SHP77 (cell line): Measurements from ENCODE around the gene EPC1.
A peak's percentile ranks its signal among the peaks of the same experiment; 100 is the strongest.
"Not testable (repeated sequence)": the region's sequence is repeated elsewhere in the genome, so short reads cannot be mapped to it uniquely, and the experiment has no call there.

Source experiments
- DNase-seq, 2 experiments: peaks; one replicate each; lab custom pipeline; 2025; lab: John Stamatoyannopoulos, UW

The EPC1 gene

DNA sequence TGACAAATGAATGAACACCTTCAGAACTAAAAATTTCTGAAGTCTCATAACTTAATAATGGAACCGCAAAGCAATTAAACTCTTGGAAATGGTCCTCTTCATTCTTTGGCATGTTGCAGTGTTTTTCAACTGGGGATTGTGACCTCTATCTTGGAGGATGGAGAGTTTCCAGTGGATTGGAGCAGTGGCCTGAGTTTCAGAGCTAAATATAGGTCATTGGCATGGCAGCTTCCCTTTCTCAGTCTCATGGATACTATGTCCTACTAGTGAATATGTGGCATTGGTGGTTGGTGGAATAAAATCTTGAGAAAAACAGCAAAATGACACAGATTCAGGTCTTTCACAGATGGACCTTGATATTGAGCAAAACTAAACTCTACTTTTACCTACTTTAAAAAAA, 24.1 kb upstream of the EPC1 start:
- no peak for DNase-seq

DNA sequence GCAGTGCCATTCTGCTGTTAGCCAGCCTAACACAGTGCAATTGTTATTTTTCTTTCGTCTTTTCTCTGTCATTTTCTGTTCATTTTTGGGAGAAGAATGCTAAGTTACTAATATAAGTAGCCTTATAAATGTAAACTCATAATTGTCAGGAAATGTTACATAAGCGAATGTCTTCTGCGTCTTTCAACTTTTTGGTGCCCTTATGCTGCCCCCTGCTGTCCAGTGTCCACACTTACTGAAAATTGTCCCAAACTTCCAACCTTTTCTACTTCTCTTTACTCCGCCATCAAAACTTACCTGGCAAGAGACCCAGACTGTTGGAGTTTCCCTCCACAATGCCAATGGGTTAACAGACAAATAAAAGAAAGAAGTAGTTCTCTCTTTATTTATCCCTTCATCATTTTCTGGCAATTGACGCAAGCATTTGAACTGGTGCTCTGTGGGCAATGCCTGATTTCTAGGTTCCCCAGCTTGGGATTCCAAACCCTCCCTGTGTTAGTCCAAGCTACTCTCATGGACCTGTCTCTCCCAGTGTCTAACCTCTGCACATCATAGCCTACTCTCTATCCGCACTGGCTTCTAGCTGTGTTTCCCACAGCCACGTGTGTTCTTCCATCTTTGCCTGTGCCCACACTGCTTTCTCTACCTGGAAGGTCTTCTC, 21.0 kb upstream of the EPC1 start:
- peak in 1 of 2 experiments; percentile 28 for DNase-seq

DNA sequence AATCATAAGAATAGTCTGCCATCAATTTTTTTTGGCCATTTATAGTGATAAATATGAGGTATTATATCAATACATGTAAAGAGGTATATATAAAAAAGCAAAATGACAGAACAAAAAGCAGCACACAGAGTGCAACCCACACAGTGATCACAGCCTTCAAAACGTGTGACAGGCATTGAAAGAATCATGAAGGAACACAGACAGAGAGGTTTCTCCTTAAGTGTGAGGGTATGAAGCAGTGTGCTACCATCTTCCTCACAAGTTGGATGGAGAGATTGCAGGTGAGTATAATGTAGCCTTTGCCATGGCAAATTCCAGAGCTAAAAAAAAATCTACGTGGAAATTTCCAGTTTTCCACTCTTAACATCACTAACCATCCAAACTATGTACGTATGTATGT, 19.6 kb upstream of the EPC1 start:
- DNase-seq = no peak

DNA sequence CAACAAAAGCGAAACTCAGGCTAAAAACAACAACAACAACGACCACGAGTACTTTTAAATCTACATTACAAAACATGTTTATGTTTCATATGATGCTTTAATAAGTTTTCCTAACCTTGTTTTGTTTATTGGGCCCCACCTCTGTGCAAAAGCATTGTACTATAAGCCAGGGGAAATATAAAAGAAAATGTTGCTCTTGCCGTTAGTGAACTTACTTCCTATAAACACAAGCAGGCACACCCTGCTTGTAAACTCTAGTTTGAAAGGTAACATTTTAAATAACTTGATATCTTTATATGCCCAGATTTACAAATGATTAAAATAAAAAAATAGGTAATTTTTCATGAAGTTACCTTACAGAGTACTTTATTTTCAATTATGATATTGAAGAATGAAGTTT, 19.2 kb upstream of the EPC1 start:
- DNase-seq = no peak

DNA sequence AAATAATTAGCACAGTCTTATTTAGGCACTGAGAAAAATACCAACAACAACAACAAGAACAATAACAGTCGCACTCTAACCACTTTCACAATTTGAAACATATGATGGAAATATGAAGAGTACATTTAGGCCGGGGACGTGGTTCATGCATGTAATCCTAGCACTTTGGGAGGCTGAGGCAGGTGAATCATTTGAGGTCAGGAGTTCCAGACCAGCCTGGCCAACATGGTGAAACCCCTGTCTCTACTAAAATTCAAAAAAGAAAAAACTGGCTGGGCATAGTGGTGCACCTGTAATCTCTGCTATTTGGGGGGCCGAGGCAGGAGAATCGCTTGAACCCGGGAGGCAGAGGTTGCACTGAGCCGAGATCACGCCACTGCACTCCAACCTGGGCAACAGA, 18.4 kb upstream of the EPC1 start:
- DNase-seq = not testable (repeated sequence)

DNA sequence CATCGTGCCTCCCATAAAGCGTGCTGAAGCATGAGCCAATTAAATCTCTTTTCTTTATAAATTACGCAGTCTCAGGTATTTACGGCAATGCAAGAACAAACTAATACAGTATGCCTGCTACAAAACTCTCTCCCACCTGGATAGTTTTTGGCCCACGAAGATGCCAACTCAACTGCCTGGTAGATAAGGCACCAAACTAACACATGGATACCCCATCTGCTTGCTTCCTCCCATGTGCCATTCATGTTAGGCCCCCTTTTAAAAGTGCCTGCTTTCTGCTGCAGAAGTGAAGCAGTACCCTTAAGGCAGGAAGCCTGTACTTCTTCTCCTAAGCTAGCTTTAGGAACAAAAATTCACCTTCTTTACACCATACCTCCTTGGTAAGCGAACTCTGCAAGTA, 15.6 kb upstream of the EPC1 start:
- DNase-seq = no peak

DNA sequence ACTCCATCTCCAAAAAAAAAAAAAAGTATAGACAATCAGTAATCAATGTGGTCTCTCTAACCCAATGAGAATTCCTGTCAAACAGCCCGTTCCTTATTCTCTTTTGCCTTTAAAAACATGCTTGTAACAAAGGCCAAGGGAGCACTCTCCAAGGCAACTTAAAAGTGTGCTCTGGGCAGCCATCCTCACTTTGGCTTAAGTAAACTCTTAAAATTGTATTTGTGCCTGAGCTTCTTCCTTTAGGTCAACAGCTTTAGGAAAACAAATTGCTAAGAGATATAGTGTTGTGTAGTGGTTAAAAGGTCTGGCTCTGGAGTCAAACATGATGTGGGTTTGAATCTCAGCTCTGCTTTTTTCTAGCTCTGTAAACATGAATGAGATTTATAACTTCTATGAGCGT, 13.9 kb upstream of the EPC1 start:
- DNase-seq = no peak

DNA sequence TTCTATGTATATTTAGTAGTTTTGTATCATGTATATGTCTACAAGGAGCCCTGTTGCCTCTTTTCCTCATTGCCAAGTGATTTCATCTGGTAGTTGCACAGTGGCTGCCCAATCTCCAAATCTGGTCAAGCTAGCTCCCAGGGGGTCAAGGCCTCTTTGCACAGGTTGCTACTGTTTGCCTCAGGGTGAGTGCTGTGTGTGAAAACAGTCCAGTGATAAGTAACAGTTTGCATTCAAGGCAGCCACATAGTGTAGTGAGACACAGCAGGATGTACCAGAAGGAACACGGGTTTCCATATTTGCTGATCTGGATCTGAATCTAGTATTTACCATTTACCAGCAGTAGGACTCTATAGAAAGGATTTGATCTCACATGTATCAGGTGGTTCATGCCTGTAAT, 13.3 kb upstream of the EPC1 start:
- no peak for DNase-seq

DNA sequence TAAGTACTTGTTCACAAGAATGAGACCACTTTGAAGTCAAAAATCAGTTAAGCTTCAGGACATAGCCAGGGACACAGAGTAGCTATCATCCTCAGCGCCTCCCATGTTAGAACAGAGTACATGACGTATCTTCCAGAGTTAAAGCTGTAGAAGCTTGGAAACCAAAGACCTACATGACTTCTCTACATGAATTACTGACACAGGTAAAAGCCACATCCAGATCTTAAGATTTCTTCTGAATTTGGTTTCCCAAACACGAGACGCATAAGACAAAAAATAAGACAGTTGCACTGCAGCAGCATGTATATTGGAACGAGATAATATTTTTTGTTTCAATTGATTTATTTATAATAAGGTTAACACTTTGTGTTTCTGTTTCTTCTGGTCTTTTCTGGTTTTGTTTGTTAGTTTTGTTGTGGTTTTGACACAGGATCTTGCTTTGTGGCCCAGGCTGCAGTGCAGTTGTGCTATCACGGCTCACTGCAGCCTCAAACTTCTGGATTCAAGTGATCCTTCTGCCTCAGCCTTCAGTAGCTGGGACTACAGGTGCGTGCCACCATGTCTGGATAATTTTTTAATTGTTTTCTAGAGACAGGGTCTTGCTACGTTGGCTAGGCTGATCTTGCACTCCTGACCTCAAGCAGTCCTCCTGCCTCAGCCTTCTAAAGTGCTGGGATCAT, 10.2 kb upstream of the EPC1 start:
- DNase-seq = no peak

DNA sequence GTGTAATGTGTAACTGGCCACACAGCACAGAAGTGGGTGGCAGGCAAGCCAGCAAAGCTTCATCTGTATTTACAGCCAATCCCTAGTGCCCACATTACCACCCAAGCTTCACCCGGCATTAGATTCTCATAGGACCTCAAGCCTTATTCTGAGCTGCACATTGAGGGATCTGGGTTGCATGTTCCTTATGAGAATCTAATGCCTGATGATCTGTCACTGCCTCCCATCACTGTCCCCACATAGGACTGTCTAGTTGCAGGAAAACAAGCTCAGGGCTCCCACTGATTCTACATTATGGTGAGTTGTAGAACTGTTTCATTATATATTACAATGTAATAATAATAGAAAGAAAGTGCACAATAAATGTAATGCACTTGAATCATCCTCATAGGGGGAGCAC, 7.7 kb upstream of the EPC1 start:
- not testable (repeated sequence) for DNase-seq

DNA sequence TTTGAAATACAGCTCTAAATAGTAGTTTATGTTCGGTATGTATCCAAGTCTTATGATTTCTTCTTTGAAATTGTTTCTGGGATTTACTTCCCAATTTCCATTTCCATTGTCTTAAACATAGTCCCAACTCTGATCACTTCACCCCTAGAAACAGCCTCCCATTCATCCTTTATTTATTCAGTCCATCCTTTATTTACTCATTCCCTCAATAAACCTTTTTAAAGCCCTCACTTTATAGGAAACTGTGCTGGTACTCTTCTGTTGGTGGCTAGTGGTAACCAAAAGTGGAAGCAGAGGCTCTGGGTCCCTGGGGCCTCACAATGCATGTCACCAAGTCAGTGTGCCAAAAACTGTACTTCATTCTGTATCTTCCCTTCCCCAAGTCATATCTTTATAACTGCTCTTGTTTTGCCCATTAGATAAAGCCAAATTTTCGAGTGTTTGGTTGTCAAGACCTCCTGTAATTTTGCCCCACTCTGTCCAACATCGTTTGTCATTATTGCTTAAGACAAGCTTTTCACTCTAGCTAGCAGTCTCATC, 3.9 kb upstream of the EPC1 start:
- DNase-seq = no peak

DNA sequence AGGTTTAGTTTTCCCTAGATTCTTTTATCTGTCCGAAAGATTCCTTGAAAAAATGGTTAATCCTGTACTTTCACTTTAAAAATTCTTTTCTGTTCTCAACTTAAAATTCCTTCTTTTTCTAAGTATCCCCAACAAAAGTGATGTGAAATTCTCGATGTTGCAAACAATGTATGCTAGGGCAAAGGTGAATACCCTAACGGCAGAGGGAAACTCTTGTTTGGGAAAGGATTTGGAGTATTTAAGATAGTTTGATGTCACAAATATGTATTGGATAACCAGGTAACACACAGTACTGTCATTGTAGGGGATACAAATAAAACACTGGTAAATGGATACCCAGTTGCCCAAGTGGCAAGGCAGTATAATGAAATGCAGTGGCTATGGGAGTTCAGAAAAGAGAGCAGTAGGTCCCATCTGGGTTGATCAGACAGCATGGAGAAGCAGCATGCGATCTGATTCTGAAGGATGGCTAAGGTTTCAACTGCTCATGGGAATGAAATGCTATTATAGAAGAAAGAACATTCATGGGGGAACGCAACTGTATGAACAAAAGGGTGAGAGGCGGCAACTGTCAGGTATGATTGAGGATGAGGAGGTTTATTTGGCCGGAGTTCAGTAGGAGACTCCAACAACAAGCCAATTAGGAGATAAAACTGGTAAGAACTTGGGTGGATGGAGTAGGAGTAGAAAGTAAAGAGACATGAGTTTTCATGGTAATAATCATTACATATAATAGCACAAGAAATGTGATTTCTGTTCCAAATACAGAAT, 3.2 kb upstream of the EPC1 start:
- no peak for DNase-seq

DNA sequence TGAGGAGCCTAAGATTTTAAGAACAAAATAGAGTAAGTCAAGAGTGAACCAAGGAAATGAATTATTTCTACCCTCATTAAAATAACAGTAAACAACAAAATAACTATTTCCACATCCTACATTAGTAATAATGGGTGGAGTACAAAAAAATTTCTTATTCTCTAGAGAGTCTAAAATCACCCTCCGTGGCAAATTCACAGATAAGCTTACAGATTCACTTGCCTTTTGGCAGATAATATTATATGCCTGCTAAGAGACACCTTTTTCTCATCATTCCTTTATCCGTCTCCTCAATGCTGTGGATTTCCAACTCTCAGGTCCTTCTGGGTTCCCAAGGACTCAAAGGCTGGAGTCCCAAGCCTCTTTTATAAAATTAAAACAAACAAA, 2.2 kb upstream of the EPC1 start:
- no peak for DNase-seq

DNA sequence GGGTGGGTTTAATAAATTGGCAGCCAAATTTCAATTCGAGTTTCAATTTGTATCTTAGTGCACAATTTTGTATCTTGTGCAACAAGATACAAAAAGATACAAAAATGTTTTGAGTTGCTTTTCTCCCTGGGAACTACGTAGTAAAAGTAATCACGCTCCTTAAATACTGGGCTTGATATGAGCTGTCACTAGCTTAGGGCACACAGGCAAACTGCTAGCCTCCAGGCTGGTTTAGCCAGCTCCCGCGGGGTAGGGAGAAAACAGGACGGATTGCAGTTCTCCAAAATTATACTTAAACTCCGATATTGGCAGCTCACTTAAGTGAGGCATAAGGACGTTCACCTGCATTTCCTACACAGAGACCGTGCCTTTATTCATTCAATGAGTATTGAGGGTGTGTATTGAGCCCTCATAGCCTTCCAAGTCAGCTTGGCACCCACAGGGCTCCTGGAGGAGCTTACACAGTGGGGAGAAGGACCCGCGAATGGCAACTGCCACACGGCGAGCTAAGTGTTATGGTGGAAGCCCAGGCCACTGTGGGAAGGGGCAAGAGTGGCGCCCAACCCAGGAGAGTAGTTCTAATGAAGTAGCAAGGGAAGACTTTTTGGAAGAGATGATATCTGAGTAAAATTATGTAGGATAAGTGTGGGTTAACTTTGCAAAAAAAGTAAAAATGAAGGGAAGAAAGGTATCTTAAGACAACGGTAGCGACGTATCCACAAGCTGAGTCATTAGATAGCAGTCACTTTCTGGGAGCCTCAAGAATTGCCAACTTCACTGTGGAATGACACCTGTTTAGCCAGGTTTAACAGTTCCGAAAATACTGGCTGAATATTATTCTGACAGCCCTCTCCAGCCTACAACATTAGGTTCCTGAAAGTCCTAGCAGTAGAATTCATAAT, 1.6 kb upstream of the EPC1 start:
- no peak for DNase-seq

DNA sequence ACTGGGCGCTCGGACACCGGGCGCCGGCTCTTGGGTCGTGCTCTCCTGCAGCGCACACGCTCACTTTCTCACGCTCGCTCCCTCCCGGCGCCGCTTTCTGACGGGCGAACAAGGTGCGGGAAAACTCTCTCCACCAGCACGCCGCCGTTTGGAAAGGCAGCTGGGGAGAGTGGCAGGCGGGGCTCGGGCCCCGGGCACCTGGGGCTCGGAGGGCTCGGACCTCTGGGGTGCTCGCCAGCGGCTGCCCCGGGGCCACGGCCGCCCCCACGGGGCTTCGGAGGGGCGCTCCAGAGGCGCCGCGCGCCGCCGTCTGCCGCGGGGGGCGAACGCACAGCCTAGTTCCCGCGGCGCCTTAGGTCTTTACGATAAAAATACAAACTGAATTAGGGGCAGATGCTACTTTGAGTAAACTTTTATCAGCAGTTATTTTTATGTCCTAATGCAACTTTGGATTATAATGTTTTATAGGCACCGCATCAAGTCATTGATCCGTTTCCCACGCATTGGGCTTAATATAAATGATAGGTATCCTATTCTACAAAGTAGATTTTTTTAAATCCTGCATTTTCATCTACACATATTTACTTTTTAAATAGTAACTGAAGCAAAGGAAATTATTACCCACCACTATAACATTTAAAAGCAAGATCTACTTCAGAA, 535 bp upstream of the EPC1 start:
- no peak for DNase-seq

DNA sequence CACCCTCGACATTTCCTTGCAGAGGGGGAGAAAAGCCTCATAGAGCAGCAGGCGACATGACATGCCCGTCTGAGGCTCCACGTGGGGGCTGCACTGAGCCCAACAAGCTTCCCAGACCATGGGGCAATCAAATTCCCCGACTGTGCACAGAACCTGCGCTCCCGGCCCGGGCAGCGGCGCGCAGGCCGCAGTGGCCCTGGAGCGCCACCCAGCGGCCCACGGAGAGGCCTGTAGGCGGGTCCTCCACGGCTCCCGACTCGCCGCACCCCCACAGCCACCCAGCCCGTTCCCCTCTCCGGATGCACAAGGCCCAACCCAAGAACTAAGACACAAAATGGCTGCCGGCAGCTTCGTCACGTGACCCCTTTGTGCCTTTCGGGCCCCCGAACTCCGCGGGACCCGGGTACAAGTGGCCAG, 816 bp downstream of the EPC1 start:
- peak; percentile 88 to 92 for DNase-seq

DNA sequence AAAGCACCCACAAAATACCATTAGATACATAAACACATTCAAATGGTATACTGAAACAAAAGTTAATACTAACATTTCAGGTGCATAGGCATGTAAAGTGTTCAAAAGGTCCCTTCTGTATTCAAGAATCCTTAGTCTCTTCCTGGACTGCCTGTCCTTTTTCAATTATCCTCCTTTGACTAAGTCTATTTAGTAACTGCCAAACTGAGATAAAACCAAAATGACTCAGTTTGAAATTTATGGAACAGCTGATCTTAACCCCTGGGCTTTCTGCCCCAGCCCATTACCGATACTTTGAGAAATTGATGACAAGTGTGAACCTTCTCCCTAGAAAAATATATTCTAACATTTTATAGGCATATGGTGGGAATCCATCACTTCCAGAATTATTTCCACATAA, 5.4 kb downstream of the EPC1 start:
- DNase-seq = no peak

DNA sequence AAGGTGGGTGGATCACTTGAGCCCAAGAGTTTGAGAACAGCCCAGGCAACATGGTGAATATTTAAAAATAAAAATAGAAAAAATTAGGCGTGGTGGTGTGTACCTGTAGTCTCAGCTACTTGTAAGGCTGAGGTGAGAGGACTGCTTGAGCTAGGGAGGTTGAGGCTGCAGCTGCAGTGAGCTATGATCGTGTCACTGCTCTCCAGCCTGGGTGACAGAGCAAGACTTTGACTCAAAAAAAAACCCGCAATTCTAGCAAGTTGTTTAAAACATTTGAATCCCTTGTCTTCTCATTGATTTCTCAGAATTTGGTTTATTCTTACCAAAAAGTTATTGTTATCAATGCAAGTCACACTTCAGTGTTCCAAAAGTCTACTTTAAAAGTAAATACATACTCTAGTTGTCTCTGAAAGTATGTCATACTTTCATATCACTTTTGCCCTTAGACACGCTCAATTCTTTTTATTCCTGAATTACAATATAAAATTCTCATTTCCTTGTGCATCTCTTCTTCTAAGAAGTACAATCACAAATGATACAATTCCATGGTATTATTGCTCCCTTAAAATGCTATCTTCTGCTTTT, 6.3 kb downstream of the EPC1 start:
- DNase-seq = no peak

DNA sequence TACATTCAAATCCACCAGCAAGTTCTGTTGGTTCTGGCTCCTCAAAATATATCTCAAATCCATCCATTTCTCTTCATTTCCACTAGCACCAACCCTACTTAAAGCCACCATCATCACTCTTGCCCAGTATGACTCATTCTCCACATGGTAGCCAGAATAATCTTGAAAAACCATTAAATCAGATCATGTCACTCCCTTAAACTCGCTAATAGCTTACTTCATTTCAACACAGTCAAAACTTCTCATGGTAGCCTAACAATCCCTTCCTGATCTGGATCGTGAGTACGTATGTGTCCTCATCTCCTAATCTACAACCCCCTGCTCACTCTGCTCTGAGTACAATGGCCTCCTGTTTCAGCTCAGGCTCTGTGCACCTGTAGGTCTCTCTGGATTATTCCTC, 8.7 kb downstream of the EPC1 start:
- DNase-seq = no peak

DNA sequence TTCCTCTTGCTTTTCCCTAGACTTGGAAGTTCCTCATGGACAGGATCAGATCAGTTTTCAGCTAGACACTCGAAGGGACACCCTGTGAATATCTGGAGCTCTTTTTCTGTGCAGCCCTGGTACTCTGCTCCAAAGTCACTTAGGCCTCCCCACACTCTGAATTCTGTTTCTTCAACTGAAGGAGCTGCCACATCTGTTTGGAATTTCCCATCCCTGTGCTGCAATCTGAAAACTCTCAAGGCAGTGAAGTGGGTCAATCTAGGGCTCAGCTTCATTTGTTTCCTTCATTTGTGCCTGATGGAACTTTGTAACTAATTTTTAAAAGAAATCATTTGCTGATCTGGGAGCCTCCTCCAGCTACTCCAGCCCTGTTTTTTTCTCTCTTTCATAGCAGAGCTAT, 9.6 kb downstream of the EPC1 start:
- no peak for DNase-seq

DNA sequence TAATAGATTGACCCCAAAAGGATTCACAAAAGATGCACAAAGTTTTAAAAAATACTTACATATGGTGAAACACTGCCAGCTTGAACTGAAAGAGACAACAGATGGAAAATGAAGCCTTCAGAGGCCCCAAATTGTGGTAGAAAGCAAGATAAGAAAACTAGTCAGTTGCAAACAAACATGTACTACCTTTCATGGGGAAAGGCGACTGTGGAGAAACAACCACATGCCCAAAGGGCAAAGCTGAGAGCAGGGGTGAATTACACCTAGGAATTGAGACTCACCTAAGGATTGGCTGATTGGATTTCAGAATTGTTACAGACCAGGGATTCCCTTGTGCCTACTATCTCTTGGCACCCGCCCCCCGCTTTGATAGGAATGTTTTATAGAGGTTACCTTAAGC, 13.1 kb downstream of the EPC1 start:
- no peak for DNase-seq
